ENCODE results near the gene HOXB9. TPM values are rescaled to one million over a fixed set of nuclear protein-coding genes. Genes with fewer than 3 reads are reported as not detected.

The HOXB9 gene
- total RNA-seq, 1 experiment from 2014 or later = not detected

DNA sequence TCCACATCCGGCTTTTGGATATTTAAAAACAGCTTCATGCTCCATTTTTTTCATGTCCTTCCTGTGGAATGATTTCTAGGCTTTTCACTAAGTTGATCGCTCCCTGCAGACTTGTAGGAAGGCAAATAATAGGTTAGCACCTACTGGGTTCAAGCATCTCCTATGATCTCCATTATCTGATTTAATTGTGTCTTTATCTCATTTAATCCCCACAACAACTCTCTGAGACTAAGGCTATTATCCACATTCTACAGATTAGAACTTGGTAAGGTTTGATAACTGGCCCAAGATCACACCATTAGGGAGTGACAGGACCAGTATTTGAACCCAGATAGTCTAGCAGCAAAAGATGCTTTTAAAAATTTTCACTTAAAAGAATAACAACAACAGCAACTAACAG lies 46.2 kb upstream of the HOXB9 start:
- Histone ChIP-seq H3K18ac (ENCODE audit: insufficient read length, low read depth, low read length) (no peak overlapping the region), H3K23me2 (ENCODE audit: insufficient read length, low read depth, low read length, poor library complexity, severe bottlenecking) (peaks cover 4% of the 10 kb centered on the region), H3K27ac (ENCODE audit: insufficient read length, low read depth, low read length) (no peak overlapping the region), H4K20me1 (ENCODE audit: control insufficient read depth, insufficient read depth, insufficient read length) (no peaks in the 10 kb centered on the region), H2BK20ac (ENCODE audit: low read depth, low read length, poor library complexity, severe bottlenecking) (no peak overlapping the region), H3K9me3 (ENCODE audit: control insufficient read depth, low read depth, low read length) (no peaks in the 10 kb centered on the region), H2BK120ac (ENCODE audit: low read depth, low read length, poor library complexity, severe bottlenecking) (no peak overlapping the region), H2BK5ac (ENCODE audit: insufficient read length, low read length) (no peak overlapping the region), H3K9ac (ENCODE audit: extremely low read depth, insufficient read length, low read length) (no peak overlapping the region), H4K91ac (ENCODE audit: insufficient read length, low read depth, low read length) (no peak overlapping the region), H3K14ac (ENCODE audit: insufficient read depth, low read length) (no peak overlapping the region), H3K4me1 (ENCODE audit: insufficient read depth, low read length) (no peaks in the 10 kb centered on the region; the same call in 1 of the 2 replicates), H2BK12ac (ENCODE audit: insufficient read length, low read depth, low read length) (no peak overlapping the region), H3T11ph (ENCODE audit: low read length) (no peak overlapping the region), H3K79me1 (ENCODE audit: insufficient read depth, low read depth, low read length, poor library complexity, severe bottlenecking) (no peaks in the 10 kb centered on the region), H3K4ac (ENCODE audit: low read depth, low read length) (no peak overlapping the region), H2AK5ac (ENCODE audit: insufficient read length, low read length) (no peak overlapping the region), H3K27me3 (ENCODE audit: insufficient read depth, low read length) (peaks cover 5% of the 10 kb centered on the region; the same call in 1 of the 2 replicates), H4K8ac (replicated peaks; ENCODE audit: insufficient read length, low read depth, low read length) (no peak overlapping the region), H2BK15ac (ENCODE audit: low read depth, low read length) (no peak overlapping the region), H3K79me2 (ENCODE audit: insufficient read depth, low read length) (no peaks in the 10 kb centered on the region), H3K23ac (ENCODE audit: insufficient read length, low read depth, low read length) (no peak overlapping the region), H3K4me2 (ENCODE audit: insufficient read depth, insufficient read length, low read length) (no peak overlapping the region), H3K56ac (ENCODE audit: insufficient read length, low read depth, low read length) (no peak overlapping the region), H2AFZ (ENCODE audit: low read length) (no peak overlapping the region), H4K5ac (ENCODE audit: insufficient read length, low read depth, low read length) (no peak overlapping the region)
- H3K27ac Mint-ChIP-seq = no peak overlapping the region
- TF ChIP-seq, protein P1, sequence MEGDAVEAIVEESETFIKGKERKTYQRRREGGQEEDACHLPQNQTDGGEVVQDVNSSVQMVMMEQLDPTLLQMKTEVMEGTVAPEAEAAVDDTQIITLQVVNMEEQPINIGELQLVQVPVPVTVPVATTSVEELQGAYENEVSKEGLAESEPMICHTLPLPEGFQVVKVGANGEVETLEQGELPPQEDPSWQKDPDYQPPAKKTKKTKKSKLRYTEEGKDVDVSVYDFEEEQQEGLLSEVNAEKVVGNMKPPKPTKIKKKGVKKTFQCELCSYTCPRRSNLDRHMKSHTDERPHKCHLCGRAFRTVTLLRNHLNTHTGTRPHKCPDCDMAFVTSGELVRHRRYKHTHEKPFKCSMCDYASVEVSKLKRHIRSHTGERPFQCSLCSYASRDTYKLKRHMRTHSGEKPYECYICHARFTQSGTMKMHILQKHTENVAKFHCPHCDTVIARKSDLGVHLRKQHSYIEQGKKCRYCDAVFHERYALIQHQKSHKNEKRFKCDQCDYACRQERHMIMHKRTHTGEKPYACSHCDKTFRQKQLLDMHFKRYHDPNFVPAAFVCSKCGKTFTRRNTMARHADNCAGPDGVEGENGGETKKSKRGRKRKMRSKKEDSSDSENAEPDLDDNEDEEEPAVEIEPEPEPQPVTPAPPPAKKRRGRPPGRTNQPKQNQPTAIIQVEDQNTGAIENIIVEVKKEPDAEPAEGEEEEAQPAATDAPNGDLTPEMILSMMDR (conservative IDR thresholded peaks at IDR 0.05) = no peak
- H3K9me3 Mint-ChIP-seq = no peaks in the 10 kb centered on the region; a peak in 1 of 5 replicates
- no CpG with 5 or more reads among the region's 2 CpGs for WGBS (ENCODE audit: extremely low coverage, insufficient read length, low lambda C conversion rate)
- H3K27me3 Mint-ChIP-seq (ENCODE audit: low read depth) = peaks cover 92% of the 10 kb centered on the region
- H3K4me3 Mint-ChIP-seq = no peak overlapping the region
- H3K36me3 Mint-ChIP-seq (ENCODE audit: insufficient read depth in 1 of 3, low read depth in 3 of 3) = no peaks in the 10 kb centered on the region
- DNase-seq = no peak
- H3K4me1 Mint-ChIP-seq = peaks cover 7 to 11% of the 10 kb centered on the region in 2 experiments

Data from H9 (cell line).